ENCODE data around the gene NCOA5.
A peak's percentile ranks its signal among the peaks of the same experiment; 100 is the strongest.

NCOA5 gene

GRCh38 chr20:46089417-46090388 is at the start of gene NCOA5:
Gene NCOA5 (minus strand): TSS chr20:46089962. CDS start chr20:46079424, 10,538 bp downstream.
- peaks cover 25% of the 10 kb centered on the region for H3K4me1 ChIP-seq (ENCODE audit: control insufficient read depth, insufficient read depth, low read length)
- no peaks in the 10 kb centered on the region for H3K36me3 ChIP-seq (ENCODE audit: control insufficient read depth, insufficient read depth, low read length)

GRCh38 chr20:46139266-46139889 is 49.6 kb upstream of the NCOA5 start:
- peaks cover 4% of the 10 kb centered on the region for H3K4me1 ChIP-seq (ENCODE audit: control insufficient read depth, insufficient read depth, low read length)
- H3K27me3 ChIP-seq (ENCODE audit: control insufficient read depth, insufficient read depth, low read length) = peaks cover 34% of the 10 kb centered on the region
- no peaks in the 10 kb centered on the region for H3K9me3 ChIP-seq (ENCODE audit: control insufficient read depth, low read length)
- no peaks in the 10 kb centered on the region for H3K36me3 ChIP-seq (ENCODE audit: control insufficient read depth, insufficient read depth, low read length)
- H3K9ac ChIP-seq (ENCODE audit: low read length) = no peak overlapping the region
- H3K4me3 ChIP-seq (ENCODE audit: low read length) = no peak overlapping the region

More at GRCh38 chr20:46089417-46090388, at the start of gene NCOA5:
- H3K4me3 ChIP-seq (ENCODE audit: low read length) = peak within 1 kb of the TSS; percentile 75
- H3K9me3 ChIP-seq (ENCODE audit: control insufficient read depth, low read length) = no peaks in the 10 kb centered on the region
- peak within 1 kb of the TSS; percentile 88 for H3K9ac ChIP-seq (ENCODE audit: low read length)
- no peaks in the 10 kb centered on the region for H3K27me3 ChIP-seq (ENCODE audit: control insufficient read depth, insufficient read depth, low read length)

GRCh38 chr20:46137816-46138215 is 48.1 kb upstream of the NCOA5 start:
- Histone ChIP-seq H3K4me3 (ENCODE audit: low read length) (no peak overlapping the region), H3K4me1 (ENCODE audit: control insufficient read depth, insufficient read depth, low read length) (peaks cover 4% of the 10 kb centered on the region), H3K9me3 (ENCODE audit: control insufficient read depth, low read length) (no peaks in the 10 kb centered on the region), H3K36me3 (ENCODE audit: control insufficient read depth, insufficient read depth, low read length) (no peaks in the 10 kb centered on the region), H3K9ac (ENCODE audit: low read length) (no peak overlapping the region), H3K27me3 (ENCODE audit: control insufficient read depth, insufficient read depth, low read length) (peaks cover 31% of the 10 kb centered on the region)

- peaks cover 4% of the 10 kb centered on the region for H3K4me1 ChIP-seq (ENCODE audit: control insufficient read depth, insufficient read depth, low read length)
- H3K27me3 ChIP-seq (ENCODE audit: control insufficient read depth, insufficient read depth, low read length) = peaks cover 28% of the 10 kb centered on the region
- no peaks in the 10 kb centered on the region for H3K9me3 ChIP-seq (ENCODE audit: control insufficient read depth, low read length)
- H3K9ac ChIP-seq (ENCODE audit: low read length) = no peak overlapping the region
- no peaks in the 10 kb centered on the region for H3K36me3 ChIP-seq (ENCODE audit: control insufficient read depth, insufficient read depth, low read length)
- H3K4me3 ChIP-seq (ENCODE audit: low read length) = no peak overlapping the region
Measured at GRCh38 chr20:46135856-46136633, 46.3 kb upstream of the NCOA5 start.

- no peaks in the 10 kb centered on the region for H3K9me3 ChIP-seq (ENCODE audit: control insufficient read depth, low read length)
- peaks cover under 1% of the 10 kb centered on the region for H3K4me1 ChIP-seq (ENCODE audit: control insufficient read depth, insufficient read depth, low read length)
- no peak overlapping the region for H3K4me3 ChIP-seq (ENCODE audit: low read length)
- no peak overlapping the region for H3K9ac ChIP-seq (ENCODE audit: low read length)
- peaks cover 33% of the 10 kb centered on the region for H3K27me3 ChIP-seq (ENCODE audit: control insufficient read depth, insufficient read depth, low read length)
- no peaks in the 10 kb centered on the region for H3K36me3 ChIP-seq (ENCODE audit: control insufficient read depth, insufficient read depth, low read length)
Measured at GRCh38 chr20:46134716-46135115, 45.0 kb upstream of the NCOA5 start.

GRCh38 chr20:46133886-46134654 is 44.3 kb upstream of the NCOA5 start:
- Histone ChIP-seq H3K4me3 (ENCODE audit: low read length) (no peak overlapping the region), H3K27me3 (ENCODE audit: control insufficient read depth, insufficient read depth, low read length) (peaks cover 26% of the 10 kb centered on the region), H3K4me1 (ENCODE audit: control insufficient read depth, insufficient read depth, low read length) (no peaks in the 10 kb centered on the region), H3K36me3 (ENCODE audit: control insufficient read depth, insufficient read depth, low read length) (no peaks in the 10 kb centered on the region), H3K9me3 (ENCODE audit: control insufficient read depth, low read length) (no peaks in the 10 kb centered on the region), H3K9ac (ENCODE audit: low read length) (no peak overlapping the region)

- H3K36me3 ChIP-seq (ENCODE audit: control insufficient read depth, insufficient read depth, low read length) = no peaks in the 10 kb centered on the region
- H3K9ac ChIP-seq (ENCODE audit: low read length) = no peak overlapping the region
- no peaks in the 10 kb centered on the region for H3K9me3 ChIP-seq (ENCODE audit: control insufficient read depth, low read length)
- H3K27me3 ChIP-seq (ENCODE audit: control insufficient read depth, insufficient read depth, low read length) = peaks cover 22% of the 10 kb centered on the region
- H3K4me1 ChIP-seq (ENCODE audit: control insufficient read depth, insufficient read depth, low read length) = no peaks in the 10 kb centered on the region
- H3K4me3 ChIP-seq (ENCODE audit: low read length) = no peak overlapping the region
Measured at GRCh38 chr20:46132705-46133120, 43.0 kb upstream of the NCOA5 start.

- Histone ChIP-seq H3K9me3 (ENCODE audit: control insufficient read depth, low read length) (no peaks in the 10 kb centered on the region), H3K9ac (ENCODE audit: low read length) (no peak overlapping the region), H3K27me3 (ENCODE audit: control insufficient read depth, insufficient read depth, low read length) (peaks cover 22% of the 10 kb centered on the region), H3K4me1 (ENCODE audit: control insufficient read depth, insufficient read depth, low read length) (no peaks in the 10 kb centered on the region), H3K4me3 (ENCODE audit: low read length) (no peak overlapping the region), H3K36me3 (ENCODE audit: control insufficient read depth, insufficient read depth, low read length) (no peaks in the 10 kb centered on the region)
Measured at GRCh38 chr20:46131396-46131795, 41.6 kb upstream of the NCOA5 start.

GRCh38 chr20:46130534-46130933 is 40.8 kb upstream of the NCOA5 start:
- no peaks in the 10 kb centered on the region for H3K9me3 ChIP-seq (ENCODE audit: control insufficient read depth, low read length)
- no peaks in the 10 kb centered on the region for H3K36me3 ChIP-seq (ENCODE audit: control insufficient read depth, insufficient read depth, low read length)
- H3K4me3 ChIP-seq (ENCODE audit: low read length) = no peak overlapping the region
- peaks cover 16% of the 10 kb centered on the region for H3K27me3 ChIP-seq (ENCODE audit: control insufficient read depth, insufficient read depth, low read length)
- H3K9ac ChIP-seq (ENCODE audit: low read length) = no peak overlapping the region
- H3K4me1 ChIP-seq (ENCODE audit: control insufficient read depth, insufficient read depth, low read length) = no peaks in the 10 kb centered on the region

- no peak overlapping the region for H3K4me3 ChIP-seq (ENCODE audit: low read length)
- H3K4me1 ChIP-seq (ENCODE audit: control insufficient read depth, insufficient read depth, low read length) = no peaks in the 10 kb centered on the region
- H3K36me3 ChIP-seq (ENCODE audit: control insufficient read depth, insufficient read depth, low read length) = no peaks in the 10 kb centered on the region
- peaks cover 16% of the 10 kb centered on the region for H3K27me3 ChIP-seq (ENCODE audit: control insufficient read depth, insufficient read depth, low read length)
- H3K9ac ChIP-seq (ENCODE audit: low read length) = no peak overlapping the region
- no peaks in the 10 kb centered on the region for H3K9me3 ChIP-seq (ENCODE audit: control insufficient read depth, low read length)
Measured at GRCh38 chr20:46129955-46130481, 40.3 kb upstream of the NCOA5 start.
